PC-9 (cell line): ENCODE data around the gene FAM217B. TPM values are rescaled to one million over a fixed set of nuclear protein-coding genes. Genes with fewer than 3 reads are reported as not detected.

ENCODE experiments used
- BruUV-seq: library from RNA; stranded (reverse); fragments of 400-500 nt; replicated peaks from 2 replicates; lab custom pipeline; 2021; lab: Mats Ljungman, UMichigan
- CTCF ChIA-PET: fragments of 300-600 bp; sonication (Branson Sonifier 250); formaldehyde crosslinking; loops from one replicate; lab custom pipeline; 2022; ENCODE audit warnings: antibody characterized with exemption; lab: Charles Lee
- POLR2A ChIA-PET: fragments of 300-600 bp; sonication (Branson Sonifier 250); formaldehyde crosslinking; loops from one replicate; lab custom pipeline; 2022; ENCODE audit warnings: antibody characterized with exemption; ENCODE audit not compliant: unreplicated experiment; lab: Charles Lee
- DNase-seq, 2 experiments: peaks; one replicate each; pipeline versions ENCODE4 v3.0.0 to v3.0.0-alpha.2; 2015 to 2022; ENCODE audit warnings: mixed read lengths in 1 of 2
- H2AFZ ChIP-seq: fragments of 200-600 bp; sonication (generic); 2 replicates; pipeline ENCODE4 v1.8.1; 2017; ENCODE audit warnings: antibody characterized with exemption
- H3F3A ChIP-seq: fragments of 200-600 bp; sonication (generic); 2 replicates; pipeline ENCODE4 v1.8.1; 2017; ENCODE audit warnings: antibody characterized with exemption, mild to moderate bottlenecking, low read depth; ENCODE audit not compliant: insufficient read depth
- H3K27ac ChIP-seq: fragments of 200-600 bp; sonication (generic); 2 replicates; pipeline ENCODE4 v1.6.1; 2016; ENCODE audit warnings: mixed run types
- H3K27me3 ChIP-seq: fragments of 200-600 bp; sonication (generic); 2 replicates; pipeline ENCODE4 v1.6.1; 2016; ENCODE audit warnings: low read depth, mixed run types; ENCODE audit not compliant: insufficient read depth
- H3K36me3 ChIP-seq: fragments of 200-600 bp; sonication (generic); 2 replicates; pipeline ENCODE4 v1.6.1; 2016; ENCODE audit warnings: low read depth, mixed run types
- H3K4me1 ChIP-seq: fragments of 200-600 bp; sonication (generic); replicated peaks from 2 replicates; pipeline ENCODE4 v1.6.1; 2016; ENCODE audit warnings: mixed run types; ENCODE audit not compliant: insufficient read depth
- H3K4me2 ChIP-seq: fragments of 200-600 bp; sonication (generic); 2 replicates; pipeline ENCODE4 v1.6.1; 2017; ENCODE audit warnings: mixed run types
- H3K4me3 ChIP-seq: fragments of 200-600 bp; sonication (generic); 2 replicates; pipeline ENCODE4 v1.6.1; 2016; ENCODE audit warnings: mixed run types
- H3K79me2 ChIP-seq: fragments of 200-600 bp; sonication (generic); 2 replicates; pipeline ENCODE4 v1.6.1; 2017; ENCODE audit warnings: low read depth, mixed run types
- H3K9me2 ChIP-seq: fragments of 200-600 bp; sonication (generic); 2 replicates; pipeline ENCODE4 v1.8.1; 2017; ENCODE audit warnings: mild to moderate bottlenecking; ENCODE audit not compliant: insufficient read depth
- H3K9me3 ChIP-seq: fragments of 200-600 bp; sonication (generic); 2 replicates; pipeline ENCODE4 v1.8.1; 2016; ENCODE audit warnings: low read depth; ENCODE audit not compliant: insufficient read depth
- H4K20me1 ChIP-seq: fragments of 200-600 bp; sonication (generic); 2 replicates; pipeline ENCODE4 v1.8.1; 2017; ENCODE audit not compliant: insufficient read depth
- CTCF ChIP-seq: fragments of 200-600 bp; sonication (generic); conservative IDR thresholded peaks from 2 replicates; pipeline ENCODE4 v1.6.1; 2017; ENCODE audit warnings: mixed run types, antibody characterized with exemption, mild to moderate bottlenecking, moderate library complexity
- EZH2 ChIP-seq: fragments of 200-600 bp; sonication (generic); IDR thresholded peaks from 2 replicates; pipeline ENCODE4 v1.8.0; 2017; ENCODE audit warnings: antibody characterized with exemption, low read depth
- intact Hi-C: fragments of 100-400 bp; cut with micrococcal nuclease; formaldehyde crosslinking; loops from one replicate; pipeline ENCODE4 v1.10.0; 2022; ENCODE audit not compliant: unreplicated experiment
- total RNA-seq: library from RNA; stranded (reverse); gene quantifications from 2 replicates; pipeline ENCODE4 v1.2.3, GENCODE V29; 2021

FAM217B gene
- total RNA-seq, 1 experiment from 2014 or later, result 20.2 TPM

DNA sequence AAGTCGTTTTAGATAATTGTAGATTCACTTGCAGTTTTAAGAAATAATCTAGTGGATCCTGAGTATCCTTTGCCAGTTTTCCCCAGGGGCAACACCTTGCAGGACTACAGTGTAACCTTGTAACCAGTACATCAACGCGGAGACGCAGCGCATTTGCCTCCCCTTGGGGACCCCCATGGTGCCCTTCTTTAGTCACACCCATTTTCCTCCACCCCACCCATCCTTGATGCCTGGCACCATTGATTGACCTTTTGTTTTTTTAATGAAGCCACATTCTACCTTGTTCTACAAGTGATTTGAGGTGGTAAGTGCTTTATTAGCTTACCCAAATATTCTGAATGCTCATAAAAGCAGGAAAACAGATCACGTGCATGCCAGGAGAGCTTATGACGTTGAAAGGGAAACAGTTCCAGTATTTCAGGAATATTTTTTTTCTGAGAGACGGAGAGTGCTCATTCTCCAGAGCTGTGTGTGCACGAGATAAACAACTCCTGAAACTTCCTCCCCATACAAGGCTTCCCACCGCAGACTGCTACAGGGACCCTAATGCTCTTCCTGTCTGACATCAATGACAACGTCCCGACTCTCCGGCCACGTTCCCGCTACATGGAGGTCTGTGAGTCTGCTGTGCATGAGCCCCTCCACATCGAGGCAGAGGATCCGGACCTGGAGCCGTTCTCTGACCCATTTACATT, 53.7 kb downstream of the FAM217B start:
- TF ChIP-seq EZH2 (no peak), CTCF (no peak)
- H4K20me1 ChIP-seq, result no peaks in the 10 kb centered on the region
- peaks cover 32% of the 10 kb centered on the region for H3K4me1 ChIP-seq
- H3K9me3 ChIP-seq, result no peaks in the 10 kb centered on the region
- no peaks in the 10 kb centered on the region for H3K27me3 ChIP-seq
- DNase-seq, result no peak
- no TSS peak for BruUV-seq
- H3K9me2 ChIP-seq, result no peaks in the 10 kb centered on the region; the same call in 1 of the 2 replicates
- no peak overlapping the region for H3K4me3 ChIP-seq
- no peak overlapping the region for H3K4me2 ChIP-seq
- no peak overlapping the region for H3K27ac ChIP-seq
- H3K79me2 ChIP-seq, result no peaks in the 10 kb centered on the region
- H2AFZ ChIP-seq, result no peak overlapping the region
- H3F3A ChIP-seq, result peaks cover 3% of the 10 kb centered on the region
- ChIA-PET CTCF (no interaction called here), POLR2A (no interaction called here)
- intact Hi-C loops, result loop anchor here (1.0 to 2.0 kb wide), 2 partner anchors 22 to 49 kb away; no protein-coding TSS in a partner anchor
- H3K36me3 ChIP-seq, result no peaks in the 10 kb centered on the region

GRCh38 chr20:59994697-59995122, 54.5 kb downstream of the FAM217B start:
- DNase-seq, result peak; percentile 42 to 68
- TF ChIP-seq EZH2 (no peak), CTCF (no peak)

GRCh38 chr20:59996108-59996507, 55.9 kb downstream of the FAM217B start:
- POLR2A ChIA-PET, result interaction anchor here (1.0 kb wide), 1 partner anchor 54 kb away, joined by 4 read pairs; no protein-coding TSS in a partner anchor
- no peaks in the 10 kb centered on the region for H3F3A ChIP-seq
- peak overlapping the region; percentile 68 for H3K4me2 ChIP-seq
- TF ChIP-seq CTCF (no peak), EZH2 (no peak)
- H3K4me3 ChIP-seq, result no peak overlapping the region
- peaks cover 38% of the 10 kb centered on the region for H3K4me1 ChIP-seq
- intact Hi-C loops, result no loop called here
- CTCF ChIA-PET, result interaction anchor here (1.5 kb wide), 1 partner anchor 54 kb away, joined by 3 read pairs; no protein-coding TSS in a partner anchor
- H4K20me1 ChIP-seq, result no peaks in the 10 kb centered on the region
- DNase-seq, result peak in 1 of 2 experiments; percentile 85
- no peaks in the 10 kb centered on the region for H3K79me2 ChIP-seq
- H3K9me3 ChIP-seq, result no peaks in the 10 kb centered on the region
- no peaks in the 10 kb centered on the region; the same call in 1 of the 2 replicates for H3K9me2 ChIP-seq
- H3K27ac ChIP-seq, result peak overlapping the region; percentile 21
- no TSS peak for BruUV-seq
- no peaks in the 10 kb centered on the region for H3K27me3 ChIP-seq
- H2AFZ ChIP-seq, result no peak overlapping the region
- no peaks in the 10 kb centered on the region for H3K36me3 ChIP-seq

More at GRCh38 chr20:59994697-59995122, 54.5 kb downstream of the FAM217B start:
- H3K27me3 ChIP-seq, result no peaks in the 10 kb centered on the region
- H3K4me1 ChIP-seq, result peaks cover 29% of the 10 kb centered on the region
- H3K4me3 ChIP-seq, result no peak overlapping the region
- no peaks in the 10 kb centered on the region for H3K36me3 ChIP-seq
- no peaks in the 10 kb centered on the region for H3F3A ChIP-seq
- no peaks in the 10 kb centered on the region; the same call in 1 of the 2 replicates for H3K9me2 ChIP-seq
- POLR2A ChIA-PET, result no interaction called here
- H3K4me2 ChIP-seq, result no peak overlapping the region
- H3K27ac ChIP-seq, result no peak overlapping the region
- H3K79me2 ChIP-seq, result no peaks in the 10 kb centered on the region
- BruUV-seq, result no TSS peak
- CTCF ChIA-PET, result no interaction called here
- H2AFZ ChIP-seq, result no peak overlapping the region
- no peaks in the 10 kb centered on the region for H3K9me3 ChIP-seq
- H4K20me1 ChIP-seq, result no peaks in the 10 kb centered on the region
- intact Hi-C loops, result loop anchor here (1.0 to 2.0 kb wide), 2 partner anchors 22 to 48 kb away; no protein-coding TSS in a partner anchor
